ENCODE data around the gene NOTCH2.

The NOTCH2 gene

DNA sequence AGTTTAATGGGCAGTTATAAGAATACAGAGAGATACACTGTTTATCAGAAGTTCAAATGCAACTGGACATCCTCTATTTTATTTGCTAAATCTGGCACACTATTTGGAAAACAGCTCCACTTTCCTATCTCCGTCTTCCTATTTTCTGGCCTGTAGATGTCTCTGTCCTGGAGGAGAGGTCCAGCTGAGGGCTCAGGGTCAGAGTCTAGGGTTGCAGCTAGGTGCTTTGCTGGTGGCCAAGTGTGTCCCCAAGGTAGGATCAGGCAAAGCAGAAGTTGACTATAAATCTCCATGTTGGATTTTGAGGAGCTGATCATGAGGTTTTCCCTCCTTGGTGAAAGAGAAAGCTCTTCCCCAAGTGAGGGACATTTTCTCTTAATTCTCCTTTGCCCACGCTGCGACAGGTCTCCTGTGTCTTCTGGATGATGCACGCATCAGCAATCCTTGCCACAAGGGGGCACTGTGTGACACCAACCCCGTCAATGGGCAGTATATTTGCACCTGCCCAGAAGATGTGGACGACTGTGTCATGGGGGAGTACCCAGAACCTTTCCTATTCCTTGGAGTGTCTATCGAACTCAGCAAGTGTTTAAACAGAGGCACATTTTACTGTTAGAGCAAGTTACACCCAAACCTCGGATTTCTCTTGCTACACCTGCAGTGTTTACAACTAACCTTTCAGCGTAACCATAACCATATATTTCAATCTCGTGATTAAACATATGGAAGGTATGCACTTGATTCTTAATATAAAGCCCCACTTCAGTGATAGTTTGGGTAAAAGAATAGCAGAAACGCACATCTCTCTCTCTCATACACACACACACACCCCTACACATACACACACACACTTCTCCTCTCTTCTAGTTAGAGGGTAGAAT is 183.3 kb downstream of the NOTCH2 start:
- DNase-seq (ENCODE audit: extremely low read depth, low read depth), result no peak
- TF ChIP-seq, protein P1, sequence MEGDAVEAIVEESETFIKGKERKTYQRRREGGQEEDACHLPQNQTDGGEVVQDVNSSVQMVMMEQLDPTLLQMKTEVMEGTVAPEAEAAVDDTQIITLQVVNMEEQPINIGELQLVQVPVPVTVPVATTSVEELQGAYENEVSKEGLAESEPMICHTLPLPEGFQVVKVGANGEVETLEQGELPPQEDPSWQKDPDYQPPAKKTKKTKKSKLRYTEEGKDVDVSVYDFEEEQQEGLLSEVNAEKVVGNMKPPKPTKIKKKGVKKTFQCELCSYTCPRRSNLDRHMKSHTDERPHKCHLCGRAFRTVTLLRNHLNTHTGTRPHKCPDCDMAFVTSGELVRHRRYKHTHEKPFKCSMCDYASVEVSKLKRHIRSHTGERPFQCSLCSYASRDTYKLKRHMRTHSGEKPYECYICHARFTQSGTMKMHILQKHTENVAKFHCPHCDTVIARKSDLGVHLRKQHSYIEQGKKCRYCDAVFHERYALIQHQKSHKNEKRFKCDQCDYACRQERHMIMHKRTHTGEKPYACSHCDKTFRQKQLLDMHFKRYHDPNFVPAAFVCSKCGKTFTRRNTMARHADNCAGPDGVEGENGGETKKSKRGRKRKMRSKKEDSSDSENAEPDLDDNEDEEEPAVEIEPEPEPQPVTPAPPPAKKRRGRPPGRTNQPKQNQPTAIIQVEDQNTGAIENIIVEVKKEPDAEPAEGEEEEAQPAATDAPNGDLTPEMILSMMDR (IDR thresholded peaks at IDR 0.05; ENCODE audit: low read depth, low read length), result peak; percentile 73

DNA sequence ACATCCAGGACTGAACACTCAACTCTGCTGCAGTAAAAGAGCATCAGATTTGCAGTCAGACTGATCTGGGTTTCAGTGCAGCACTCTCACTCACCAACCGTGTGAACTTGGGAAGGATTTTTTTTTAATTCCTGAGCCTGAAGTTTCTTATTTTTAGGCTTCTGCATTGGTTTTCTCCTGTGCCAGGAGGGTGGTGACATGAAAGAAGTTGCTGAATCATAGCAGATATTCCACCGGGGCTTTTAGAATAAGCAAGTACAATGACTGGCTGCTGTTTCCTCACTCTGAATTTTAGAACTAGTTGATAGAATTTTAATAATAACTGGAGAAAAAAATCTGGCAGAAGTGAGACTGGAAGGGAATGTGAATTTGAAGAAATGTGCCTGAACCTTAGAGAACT is 184.8 kb downstream of the NOTCH2 start:
- DNase-seq (ENCODE audit: extremely low read depth, low read depth), result no peak
- TF ChIP-seq, protein P1 (IDR thresholded peaks at IDR 0.05; ENCODE audit: low read depth, low read length), result no peak

DNA sequence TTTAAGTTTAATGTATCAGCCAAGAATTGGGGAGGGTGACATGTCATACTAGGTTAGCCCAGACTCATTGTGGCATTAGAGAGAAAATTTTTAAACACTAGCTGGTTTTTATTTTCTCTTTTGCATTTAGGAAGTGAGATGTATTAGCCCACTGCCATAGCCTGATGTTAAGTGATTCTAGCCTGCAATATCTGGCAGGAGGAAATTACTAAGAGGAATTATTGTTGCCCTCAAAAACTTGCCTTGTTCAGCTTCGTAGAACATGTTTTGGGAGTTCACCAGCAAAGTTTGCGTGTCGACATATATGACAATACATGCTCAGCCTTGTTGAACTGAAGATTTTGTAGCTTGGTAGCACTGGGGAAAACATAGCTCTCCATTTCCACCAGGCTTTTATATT is 185.6 kb downstream of the NOTCH2 start:
- TF ChIP-seq, protein P1 (IDR thresholded peaks at IDR 0.05; ENCODE audit: low read depth, low read length), result no peak
- DNase-seq (ENCODE audit: extremely low read depth, low read depth), result no peak

DNA sequence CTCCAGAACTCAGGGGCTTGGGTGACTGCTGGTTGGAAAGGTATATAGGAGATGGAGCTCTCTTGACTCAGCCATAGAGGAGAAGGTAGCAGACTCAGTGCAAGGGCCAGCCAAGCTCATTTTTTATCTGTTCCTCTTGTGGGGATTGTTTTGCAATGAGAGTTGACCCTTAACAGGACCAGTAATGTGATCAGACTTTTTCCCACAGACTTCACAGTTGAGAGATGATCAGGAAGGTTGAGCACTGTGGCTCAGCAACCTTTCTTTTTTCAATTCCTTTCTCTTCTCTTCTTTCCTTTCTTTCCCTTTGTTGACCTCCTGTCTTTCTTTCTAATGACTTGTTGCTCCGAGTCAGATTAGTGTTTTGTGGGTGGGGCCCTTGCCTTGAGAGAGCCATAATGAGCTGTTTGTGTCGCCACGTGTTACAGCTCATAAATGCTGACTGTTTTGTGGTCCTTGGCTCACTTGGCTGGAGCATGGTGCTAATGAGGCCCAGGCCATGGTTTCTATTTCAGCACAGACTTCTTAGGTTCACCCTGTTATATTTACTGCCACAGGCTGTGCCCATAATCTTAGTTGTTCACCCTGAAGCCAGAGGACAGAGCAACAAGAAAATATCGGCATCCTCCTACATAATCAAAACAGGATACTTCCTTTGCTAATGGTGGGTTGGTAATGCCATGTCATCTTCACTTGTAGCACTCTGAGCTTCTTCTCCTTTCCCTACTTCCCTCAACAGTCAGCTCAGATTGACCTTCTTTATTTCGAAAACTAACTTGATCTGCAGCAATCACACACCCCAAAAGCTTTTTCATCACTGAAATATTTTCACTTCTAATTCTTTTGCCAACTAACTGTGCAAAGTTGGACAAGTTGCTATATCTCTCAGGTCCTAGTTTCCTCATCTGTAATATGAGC is 187.1 kb downstream of the NOTCH2 start:
- TF ChIP-seq, protein P1 (IDR thresholded peaks at IDR 0.05; ENCODE audit: low read depth, low read length), result no peak
- DNase-seq (ENCODE audit: extremely low read depth, low read depth), result no peak

DNA sequence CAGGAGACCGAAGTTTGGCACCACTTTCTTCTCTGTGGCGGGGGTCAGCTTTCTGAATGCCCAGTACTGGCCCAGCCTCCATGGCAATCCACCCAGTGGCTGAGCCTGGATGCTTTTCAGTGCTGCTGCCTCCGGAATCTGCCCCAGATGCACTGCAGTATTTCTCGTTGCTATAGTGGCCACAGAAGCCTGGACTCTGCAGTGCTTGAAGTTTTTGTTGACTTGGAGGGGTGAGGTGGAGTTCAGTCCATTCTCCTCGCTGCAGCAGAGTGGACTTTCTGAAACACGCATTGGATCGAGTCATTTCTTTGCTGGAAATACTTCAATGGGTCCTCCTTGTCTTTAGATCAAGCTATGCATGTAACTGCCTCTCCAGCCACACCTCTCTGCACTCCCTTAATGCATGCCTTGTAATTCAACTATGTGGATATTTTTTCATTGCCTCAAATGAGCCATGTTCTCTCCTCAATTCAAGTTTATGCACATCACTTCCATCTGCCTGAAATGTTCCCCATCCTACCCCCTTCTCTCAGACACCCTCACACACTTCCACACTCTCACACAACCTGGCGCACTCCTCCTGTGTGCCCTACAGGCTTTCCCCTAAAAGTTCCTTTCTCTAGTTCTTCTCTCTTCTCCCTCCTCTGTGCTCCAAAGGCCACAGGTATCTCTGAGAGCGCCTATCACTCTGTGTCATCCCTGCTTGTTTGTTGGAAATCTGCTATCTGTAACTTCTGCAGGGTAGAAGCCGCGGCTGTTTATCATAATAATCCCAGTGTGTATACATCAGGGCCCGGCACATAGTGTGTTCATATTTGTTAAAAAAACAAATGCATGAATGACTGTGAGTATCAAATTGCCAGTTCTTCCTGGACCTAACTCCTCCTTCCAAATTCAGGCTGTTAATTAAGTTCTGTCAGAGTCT is 189.7 kb downstream of the NOTCH2 start:
- no peak for DNase-seq (ENCODE audit: extremely low read depth, low read depth)
- TF ChIP-seq, protein P1 (IDR thresholded peaks at IDR 0.05; ENCODE audit: low read depth, low read length), result no peak

DNA sequence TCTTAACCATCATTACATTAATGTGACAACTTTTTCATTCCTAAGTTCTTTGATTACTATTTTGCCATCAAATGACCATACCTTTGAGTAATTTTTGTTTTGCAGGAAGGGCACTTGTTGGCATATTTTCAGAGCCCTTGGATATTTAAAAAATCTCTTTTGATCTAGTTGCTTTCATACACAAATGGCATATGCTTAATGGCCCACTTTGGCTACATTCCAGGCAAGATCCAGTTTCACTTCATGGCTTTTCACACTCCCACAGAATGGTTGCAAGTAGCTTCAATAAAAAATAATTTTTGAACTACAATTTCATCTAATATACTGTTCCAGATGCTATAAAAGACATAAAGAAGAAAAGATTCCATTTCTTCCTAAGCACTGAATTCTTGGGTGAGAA is 191.3 kb downstream of the NOTCH2 start:
- TF ChIP-seq, protein P1 (IDR thresholded peaks at IDR 0.05; ENCODE audit: low read depth, low read length), result no peak
- no peak for DNase-seq (ENCODE audit: extremely low read depth, low read depth)

All from AG09319 (cell line).